SK-N-MC (cell line): Measurements from ENCODE around the gene HMCN1.
A peak's percentile ranks its signal among the peaks of the same experiment; 100 is the strongest.
"Not testable (repeated sequence)": the region's sequence is repeated elsewhere in the genome, so short reads cannot be mapped to it uniquely, and the experiment has no call there.

Source experiments
- DNase-seq: peaks from one replicate; pipeline ENCODE4 v3.0.0-alpha.2; 2011; ENCODE audit warnings: low read depth, low spot score
- H3K27ac ChIP-seq: fragments of 200-600 bp; sonication (generic); 2 replicates; pipeline ENCODE4 v1.5.1; 2016; ENCODE audit warnings: mixed run types
- H3K36me3 ChIP-seq: fragments of 200-600 bp; sonication (generic); 2 replicates; pipeline ENCODE4 v1.6.1; 2017; ENCODE audit warnings: antibody characterized with exemption, low read length, mixed read lengths; ENCODE audit not compliant: insufficient read depth
- H3K4me3 ChIP-seq: fragments of 200-600 bp; sonication (generic); 2 replicates; pipeline ENCODE4 v1.5.1; 2016
- H3K9ac ChIP-seq: fragments of 200-600 bp; sonication (generic); 2 replicates; pipeline ENCODE4 v1.8.0; 2017; ENCODE audit warnings: mixed run types, mixed read lengths; ENCODE audit not compliant: insufficient read length
- H3K9me3 ChIP-seq: fragments of 200-600 bp; sonication (generic); 2 replicates; pipeline ENCODE4 v1.6.1; 2017; ENCODE audit warnings: low read depth, mild to moderate bottlenecking, antibody characterized with exemption, low read length, moderate library complexity, mixed read lengths
- EZH2 ChIP-seq: fragments of 200-600 bp; sonication (generic); IDR thresholded peaks from one replicate; pipeline ENCODE4 v1.6.1; 2017; ENCODE audit warnings: antibody characterized with exemption
- FOXP2 ChIP-seq: optimal IDR thresholded peaks from 2 replicates; pipeline ENCODE3; 2011; ENCODE audit warnings: mild to moderate bottlenecking, moderate library complexity; ENCODE audit not compliant: insufficient read depth; ENCODE audit errors: extremely low read length, control extremely low read depth
- POLR2AphosphoS5 ChIP-seq: IDR thresholded peaks from 2 replicates; pipeline ENCODE4 v1.6.1; 2012; ENCODE audit warnings: mild to moderate bottlenecking, low read depth, low read length, borderline replicate concordance

The HMCN1 gene

DNA sequence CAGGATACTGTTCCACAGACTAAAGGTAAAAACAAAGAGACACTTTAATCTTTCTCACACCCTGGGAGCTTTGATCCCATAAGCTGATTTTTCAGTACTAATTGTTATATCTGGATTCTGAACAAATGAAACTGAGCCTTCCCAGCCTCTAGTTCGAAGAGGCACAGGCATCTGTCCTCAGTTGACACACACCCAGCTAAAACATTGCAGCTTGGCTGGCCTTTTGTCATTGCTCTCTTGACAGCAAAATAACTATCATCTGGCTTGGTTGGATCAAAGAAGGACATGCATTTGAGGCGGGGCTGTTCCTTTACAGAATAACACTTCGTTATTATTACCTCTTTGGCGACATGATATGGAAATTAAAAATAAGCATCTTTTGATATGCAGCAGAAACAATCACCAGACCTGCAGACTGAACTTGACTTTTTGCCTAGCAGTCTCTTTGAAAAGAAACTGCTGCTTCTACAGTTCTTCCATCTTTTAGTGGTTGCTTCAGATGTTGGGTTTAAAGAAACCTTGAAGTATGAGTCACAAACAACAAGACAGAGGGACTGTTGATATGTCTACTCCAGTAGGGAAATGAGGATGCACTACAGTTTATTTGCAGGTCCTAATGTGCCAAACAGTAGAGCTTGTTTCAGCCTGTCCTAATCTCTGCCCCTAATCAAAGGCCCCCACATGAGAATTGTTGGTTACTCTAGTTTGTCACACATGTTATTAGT lies 474.4 kb downstream of the HMCN1 start:
- Histone ChIP-seq H3K9ac (no peak overlapping the region), H3K4me3 (no peak overlapping the region), H3K36me3 (no peaks in the 10 kb centered on the region), H3K27ac (peak overlapping the region; percentile 5), H3K9me3 (no peaks in the 10 kb centered on the region)
- DNase-seq, result no peak
- no peak for TF ChIP-seq POLR2AphosphoS5
- TF ChIP-seq EZH2, result no peak
- no peak for TF ChIP-seq FOXP2

- Histone ChIP-seq H3K4me3 (no peak overlapping the region), H3K27ac (no peak overlapping the region; the same call in 1 of the 2 replicates), H3K9ac (no peak overlapping the region), H3K36me3 (no peaks in the 10 kb centered on the region), H3K9me3 (no peaks in the 10 kb centered on the region)
- TF ChIP-seq EZH2 (no peak), POLR2AphosphoS5 (no peak), FOXP2 (no peak)
- DNase-seq, result no peak
Measured at GRCh38 chr1:186210258-186210657, 476.1 kb downstream of the HMCN1 start.

DNA sequence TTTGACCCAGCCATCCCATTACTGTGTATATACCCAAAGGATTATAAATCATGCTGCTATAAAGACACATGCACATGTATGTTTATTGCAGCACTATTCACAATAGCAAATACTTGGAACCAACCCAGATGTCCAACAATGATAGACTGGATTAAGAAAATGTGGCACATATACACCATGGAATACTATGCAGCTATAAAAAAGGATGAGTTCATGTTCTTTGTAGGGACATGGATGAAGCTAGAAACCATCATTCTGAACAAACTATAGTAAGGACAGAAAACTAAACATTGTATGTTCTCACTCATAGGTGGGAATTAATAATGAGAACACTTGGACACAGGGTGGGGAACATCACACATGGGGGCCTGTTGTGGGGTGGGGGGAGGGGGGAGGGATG lies 477.4 kb downstream of the HMCN1 start:
- H3K9ac ChIP-seq, H3K27ac ChIP-seq, H3K4me3 ChIP-seq, H3K36me3 ChIP-seq, H3K9me3 ChIP-seq, DNase-seq: not testable (repeated sequence)

DNA sequence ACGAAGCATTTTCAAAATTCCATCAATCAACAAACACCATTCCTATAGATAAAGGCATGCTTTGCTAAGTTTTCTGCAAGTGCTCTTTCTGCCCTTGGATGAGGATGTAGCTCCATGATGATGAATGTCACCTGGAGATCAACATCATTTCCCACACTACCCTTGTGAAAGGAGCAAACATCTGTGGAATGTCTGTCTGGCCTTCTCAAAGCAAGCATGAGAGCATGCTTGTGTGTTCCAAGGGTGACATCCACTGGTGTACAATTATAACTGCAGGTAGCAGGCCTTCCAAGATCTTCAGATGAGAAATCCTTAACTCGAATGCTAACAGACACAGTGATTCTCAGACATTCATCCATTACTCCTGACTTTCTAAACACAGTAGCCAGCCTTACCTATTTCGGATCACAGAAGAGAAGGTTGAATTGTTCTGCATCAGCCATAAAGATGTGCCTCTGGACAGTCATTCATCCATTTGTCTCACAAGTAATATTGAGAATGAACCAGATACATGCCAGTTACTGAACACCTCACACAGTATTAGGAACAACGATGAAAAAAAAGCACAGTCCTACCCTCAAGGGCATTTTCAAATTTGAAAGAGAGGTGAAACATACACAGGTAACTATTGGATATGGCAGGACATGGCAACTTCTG lies 478.5 kb downstream of the HMCN1 start:
- Histone ChIP-seq H3K36me3 (no peaks in the 10 kb centered on the region), H3K9ac (peak overlapping the region; percentile 56), H3K9me3 (no peaks in the 10 kb centered on the region), H3K27ac (peak overlapping the region; percentile 83), H3K4me3 (peak overlapping the region; percentile 40)
- peak; percentile 95 for DNase-seq
- TF ChIP-seq POLR2AphosphoS5 (no peak), FOXP2 (no peak), EZH2 (no peak)

DNA sequence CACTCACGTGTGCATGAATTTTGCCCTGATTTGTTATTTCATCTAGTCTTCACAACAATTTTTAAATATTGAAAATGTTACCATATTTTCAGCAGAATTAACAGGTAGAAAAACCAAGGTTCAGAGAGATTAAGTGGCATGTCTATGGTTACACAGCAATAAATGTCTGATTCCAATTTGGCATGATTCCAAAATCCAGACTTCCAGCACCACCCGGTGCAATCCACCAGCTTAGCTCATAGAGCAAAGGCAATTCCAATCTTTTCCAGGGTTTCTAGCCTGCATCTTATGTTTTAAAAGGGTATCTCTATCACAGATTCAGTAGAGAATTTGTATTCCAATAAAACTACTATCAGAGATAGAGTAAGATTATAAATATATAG lies 479.0 kb downstream of the HMCN1 start:
- Histone ChIP-seq H3K36me3 (no peaks in the 10 kb centered on the region), H3K27ac (peak overlapping the region; percentile 79), H3K9me3 (no peaks in the 10 kb centered on the region), H3K9ac (peak overlapping the region; percentile 56), H3K4me3 (peak overlapping the region; percentile 40; the same call in 1 of the 2 replicates)
- DNase-seq, result no peak
- TF ChIP-seq EZH2, result no peak
- no peak for TF ChIP-seq FOXP2
- TF ChIP-seq POLR2AphosphoS5, result no peak

DNA sequence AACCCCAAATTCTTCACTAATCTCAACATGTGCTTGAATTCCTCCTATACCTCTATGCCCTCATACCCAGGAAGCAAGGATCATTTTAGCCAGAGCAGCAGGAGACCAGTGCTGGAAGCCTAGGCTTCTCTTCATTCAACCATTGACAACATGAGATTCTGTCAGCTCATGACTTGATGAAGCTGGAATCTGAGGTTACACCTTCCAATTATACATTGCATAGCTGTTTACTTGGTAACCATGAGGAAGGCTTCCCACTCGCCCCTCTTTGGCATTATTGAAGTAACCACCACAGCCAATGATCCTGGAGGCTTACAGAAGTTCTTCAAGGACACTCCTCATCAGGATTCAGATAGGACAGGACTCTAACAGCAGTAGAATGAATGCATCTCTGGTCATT lies 480.6 kb downstream of the HMCN1 start:
- Histone ChIP-seq H3K27ac (no peak overlapping the region), H3K36me3 (no peaks in the 10 kb centered on the region), H3K4me3 (no peak overlapping the region), H3K9me3 (no peaks in the 10 kb centered on the region), H3K9ac (no peak overlapping the region)
- no peak for TF ChIP-seq EZH2
- TF ChIP-seq FOXP2, result no peak
- TF ChIP-seq POLR2AphosphoS5, result no peak
- DNase-seq, result no peak

DNA sequence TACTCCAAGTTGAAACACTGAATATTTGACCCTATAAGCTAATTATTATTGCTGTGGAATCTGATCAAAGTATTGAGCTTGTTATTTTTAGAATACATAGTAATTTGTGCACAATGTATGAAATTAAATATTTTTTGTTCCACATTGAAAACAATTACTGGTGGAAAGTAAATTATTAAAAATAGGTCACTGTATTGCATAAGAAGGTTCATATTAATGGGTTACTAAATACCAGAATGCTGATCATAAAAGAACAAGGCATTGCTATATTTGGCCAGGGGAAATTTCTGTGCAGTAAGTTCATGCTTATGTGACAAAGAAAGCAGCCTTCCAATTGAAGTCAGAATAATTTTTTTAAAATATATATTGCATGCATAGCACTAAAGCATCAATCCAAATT lies 481.4 kb downstream of the HMCN1 start:
- no peak overlapping the region for H3K9ac ChIP-seq
- H3K36me3 ChIP-seq, result no peaks in the 10 kb centered on the region
- no peak for TF ChIP-seq EZH2
- no peak for TF ChIP-seq POLR2AphosphoS5
- no peak for TF ChIP-seq FOXP2
- no peak overlapping the region for H3K27ac ChIP-seq
- no peak overlapping the region for H3K4me3 ChIP-seq
- H3K9me3 ChIP-seq, result no peaks in the 10 kb centered on the region; the same call in 1 of the 2 replicates
- no peak for DNase-seq

DNA sequence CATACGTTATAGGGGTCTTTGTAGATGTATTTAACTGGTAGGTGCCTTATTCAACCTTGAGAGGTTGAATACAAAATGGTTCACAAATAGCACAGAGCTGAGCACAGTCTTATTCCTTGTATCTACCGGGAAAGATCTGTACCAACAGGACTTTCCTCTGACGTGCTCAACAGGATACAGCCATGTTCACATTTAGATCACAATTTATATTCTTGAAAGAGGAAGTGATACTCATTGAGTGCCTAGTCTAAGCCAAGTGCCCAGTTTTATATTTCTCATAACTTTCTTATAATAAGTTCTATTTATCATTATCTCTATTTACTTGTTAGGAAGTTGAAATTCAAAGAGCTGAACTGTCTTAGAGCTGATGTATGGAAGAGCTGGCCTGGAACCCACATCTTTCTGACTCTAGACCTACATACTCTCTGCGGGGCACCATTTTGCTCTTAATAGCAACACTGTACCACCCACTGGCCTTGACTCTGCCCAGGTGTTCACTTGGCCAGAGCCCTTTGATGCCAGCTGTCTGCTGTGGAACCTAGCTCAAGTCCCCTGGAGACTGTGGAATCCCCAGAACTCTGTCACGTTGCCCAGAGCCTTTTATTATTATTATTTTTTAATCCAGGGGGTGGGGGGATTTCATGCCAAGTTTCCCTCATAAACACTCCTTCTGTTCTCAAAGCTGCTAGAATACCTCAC lies 484.6 kb downstream of the HMCN1 start:
- Histone ChIP-seq H3K9ac (no peak overlapping the region), H3K9me3 (no peaks in the 10 kb centered on the region; the same call in 1 of the 2 replicates), H3K36me3 (no peaks in the 10 kb centered on the region), H3K4me3 (no peak overlapping the region), H3K27ac (no peak overlapping the region)
- TF ChIP-seq FOXP2 (no peak), EZH2 (no peak), POLR2AphosphoS5 (no peak)
- no peak for DNase-seq
